ENCODE data around the gene NPIPB6.
A peak's percentile ranks its signal among the peaks of the same experiment; 100 is the strongest.
"Not testable (repeated sequence)": the region's sequence is repeated elsewhere in the genome, so short reads cannot be mapped to it uniquely, and the experiment has no call there.

The NPIPB6 gene
- total RNA-seq, result 0.57 to 1.1 reads per million in 2 donors

GRCh38 chr16:28363408-28363807, at the start of gene NPIPB6:
NPIPB6 (minus strand) TSS chr16:28363508; CDS start chr16:28362822, 686 bp downstream.
- DNase-seq, result not testable (repeated sequence)

- DNase-seq, result not testable (repeated sequence)
These were observed 40.1 kb upstream of the NPIPB6 start, which contains the start of gene EIF3CL for GRCh38 chr16:28403220-28404072. EIF3CL (minus strand) TSS chr16:28403841; CDS start chr16:28403618, 223 bp downstream.

GRCh38 chr16:28392054-28392453, 28.7 kb upstream of the NPIPB6 start:
- DNase-seq, result not testable (repeated sequence)

GRCh38 chr16:28382177-28382867, 19.0 kb upstream of the NPIPB6 start:
- not testable (repeated sequence) for DNase-seq

GRCh38 chr16:28377822-28378221, 14.5 kb upstream of the NPIPB6 start:
- DNase-seq, result not testable (repeated sequence)

- DNase-seq, result not testable (repeated sequence)
These were observed 13.9 kb upstream of the NPIPB6 start for GRCh38 chr16:28377108-28377625.

GRCh38 chr16:28375115-28375514, 11.8 kb upstream of the NPIPB6 start:
- not testable (repeated sequence) for DNase-seq

GRCh38 chr16:28374281-28374680, 11.0 kb upstream of the NPIPB6 start:
- DNase-seq, result not testable (repeated sequence)

GRCh38 chr16:28367926-28368325, 4.6 kb upstream of the NPIPB6 start:
- DNase-seq, result not testable (repeated sequence)

GRCh38 chr16:28364268-28365173, 1.2 kb upstream of the NPIPB6 start:
- not testable (repeated sequence) for DNase-seq

GRCh38 chr16:28362600-28362999, 708 bp downstream of the NPIPB6 start:
- not testable (repeated sequence) for DNase-seq

GRCh38 chr16:28338230-28338629, 25.1 kb downstream of the NPIPB6 start:
- not testable (repeated sequence) for DNase-seq

- not testable (repeated sequence) for DNase-seq
These were observed 26.2 kb downstream of the NPIPB6 start for GRCh38 chr16:28336940-28337710.

- not testable (repeated sequence) for DNase-seq
These were observed 27.6 kb downstream of the NPIPB6 start for GRCh38 chr16:28335678-28336077.

GRCh38 chr16:28332632-28333031, 30.7 kb downstream of the NPIPB6 start:
- DNase-seq, result not testable (repeated sequence)

- DNase-seq, result not testable (repeated sequence)
These were observed 32.3 kb downstream of the NPIPB6 start for GRCh38 chr16:28330981-28331380.

- not testable (repeated sequence) for DNase-seq
These were observed 33.1 kb downstream of the NPIPB6 start for GRCh38 chr16:28330232-28330631.

GRCh38 chr16:28326881-28327610, 36.3 kb downstream of the NPIPB6 start:
- DNase-seq, result peak; percentile 19

- no peak for DNase-seq
These were observed 38.4 kb downstream of the NPIPB6 start for GRCh38 chr16:28324887-28325279.

GRCh38 chr16:28324235-28324886, 38.9 kb downstream of the NPIPB6 start:
- DNase-seq, result no peak

Data from activated gamma-delta T cell (primary cell).